ENCODE results near the gene LMCD1.

GRCh38 chr3:8464668-8465067 lies 37.0 kb upstream of the LMCD1 start:
- no peak for TF ChIP-seq EZH2 (IDR thresholded peaks at IDR 0.05)
- no peak for TF ChIP-seq POLR2AphosphoS5 (IDR thresholded peaks at IDR 0.05; ENCODE audit: borderline replicate concordance, low read depth, low read length)
- no peak for TF ChIP-seq FOXP2 (optimal IDR thresholded peaks at IDR 0.05; ENCODE audit: control extremely low read depth, extremely low read length, insufficient read depth)

Measured in SK-N-MC (cell line).